ENCODE results near the gene CHST13.

Gene CHST13

DNA sequence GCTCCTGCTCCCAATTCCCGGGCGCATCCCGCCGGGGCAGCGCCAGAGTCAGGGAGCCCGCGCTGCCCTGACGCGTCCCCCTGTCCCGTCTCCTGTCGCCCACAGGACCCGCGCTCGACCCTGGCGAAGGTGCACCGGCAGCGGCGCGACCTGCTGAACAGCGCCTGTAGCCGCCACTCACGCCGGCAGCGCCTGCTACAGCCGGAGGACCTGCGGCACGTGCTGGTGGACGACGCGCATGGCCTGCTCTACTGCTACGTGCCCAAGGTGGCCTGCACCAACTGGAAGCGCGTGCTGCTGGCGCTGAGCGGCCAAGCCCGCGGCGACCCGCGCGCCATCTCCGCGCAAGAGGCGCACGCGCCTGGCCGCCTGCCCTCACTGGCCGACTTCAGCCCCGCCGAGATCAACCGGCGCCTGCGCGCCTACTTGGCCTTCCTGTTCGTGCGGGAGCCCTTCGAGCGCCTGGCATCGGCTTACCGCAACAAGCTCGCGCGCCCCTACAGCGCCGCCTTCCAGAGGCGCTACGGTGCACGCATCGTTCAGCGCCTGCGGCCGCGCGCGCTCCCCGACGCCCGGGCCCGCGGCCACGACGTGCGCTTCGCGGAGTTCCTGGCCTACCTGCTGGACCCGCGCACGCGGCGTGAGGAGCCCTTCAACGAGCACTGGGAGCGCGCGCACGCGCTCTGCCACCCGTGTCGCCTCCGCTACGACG is 17.8 kb downstream of the CHST13 start:
- peaks cover 18% of the 10 kb centered on the region for H3K4me1 Mint-ChIP-seq
- H3K27ac Mint-ChIP-seq = no peak overlapping the region
- no peak overlapping the region for H3K4me3 Mint-ChIP-seq
- peaks cover 27% of the 10 kb centered on the region for H3K27me3 Mint-ChIP-seq (ENCODE audit: low read depth)
- H3K9me3 Mint-ChIP-seq = no peaks in the 10 kb centered on the region
- no peaks in the 10 kb centered on the region for H3K36me3 Mint-ChIP-seq (ENCODE audit: low read depth)
- TF ChIP-seq CTCF (IDR thresholded peaks at IDR 0.05; ENCODE audit: unreplicated experiment in 3 of 3) = no peak

DNA sequence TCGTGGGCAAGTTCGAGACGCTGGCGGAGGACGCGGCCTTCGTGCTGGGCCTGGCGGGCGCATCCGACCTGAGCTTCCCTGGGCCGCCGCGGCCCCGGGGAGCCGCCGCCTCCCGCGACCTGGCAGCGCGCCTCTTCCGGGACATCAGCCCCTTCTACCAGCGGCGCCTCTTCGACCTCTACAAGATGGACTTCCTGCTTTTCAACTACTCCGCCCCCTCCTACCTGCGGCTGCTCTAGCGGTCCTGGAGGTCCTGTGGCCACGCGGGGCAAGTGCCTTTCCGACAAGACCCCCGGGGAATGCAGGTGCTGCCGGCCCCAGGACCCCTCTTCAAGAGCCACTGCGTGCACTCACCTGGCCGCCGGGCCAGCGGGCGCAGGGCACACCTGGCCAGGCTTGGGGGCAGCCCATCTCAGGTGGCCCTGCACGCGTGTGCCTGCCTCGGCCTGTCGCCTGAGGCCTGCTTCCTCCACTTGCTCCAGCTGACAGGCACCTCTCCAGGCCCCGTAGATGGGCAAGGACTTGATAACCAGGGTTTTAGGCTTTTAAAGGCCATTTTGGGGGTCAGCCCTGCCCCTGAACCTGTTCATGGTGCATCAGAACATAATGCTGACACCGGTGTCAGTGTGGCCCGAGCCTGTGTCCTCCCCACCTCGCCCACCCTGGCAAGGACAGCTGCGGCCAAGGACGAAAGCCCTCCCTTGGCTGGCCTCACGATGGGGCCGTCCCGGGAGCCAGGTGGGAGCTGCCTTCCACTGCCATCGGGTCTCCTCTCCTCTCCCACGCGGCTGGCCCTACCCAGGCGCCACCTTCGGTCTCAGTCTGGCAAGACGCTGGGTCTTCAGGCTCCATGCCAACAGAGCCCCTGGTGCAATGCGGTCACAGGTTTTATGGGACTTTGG is 18.6 kb downstream of the CHST13 start:
- Mint-ChIP-seq H3K27me3 (ENCODE audit: low read depth) (peaks cover 22% of the 10 kb centered on the region), H3K4me3 (no peak overlapping the region), H3K36me3 (ENCODE audit: low read depth) (no peaks in the 10 kb centered on the region), H3K9me3 (no peaks in the 10 kb centered on the region), H3K4me1 (peaks cover 18% of the 10 kb centered on the region), H3K27ac (no peak overlapping the region)
- TF ChIP-seq CTCF (IDR thresholded peaks at IDR 0.05; ENCODE audit: unreplicated experiment in 3 of 3) = no peak

DNA sequence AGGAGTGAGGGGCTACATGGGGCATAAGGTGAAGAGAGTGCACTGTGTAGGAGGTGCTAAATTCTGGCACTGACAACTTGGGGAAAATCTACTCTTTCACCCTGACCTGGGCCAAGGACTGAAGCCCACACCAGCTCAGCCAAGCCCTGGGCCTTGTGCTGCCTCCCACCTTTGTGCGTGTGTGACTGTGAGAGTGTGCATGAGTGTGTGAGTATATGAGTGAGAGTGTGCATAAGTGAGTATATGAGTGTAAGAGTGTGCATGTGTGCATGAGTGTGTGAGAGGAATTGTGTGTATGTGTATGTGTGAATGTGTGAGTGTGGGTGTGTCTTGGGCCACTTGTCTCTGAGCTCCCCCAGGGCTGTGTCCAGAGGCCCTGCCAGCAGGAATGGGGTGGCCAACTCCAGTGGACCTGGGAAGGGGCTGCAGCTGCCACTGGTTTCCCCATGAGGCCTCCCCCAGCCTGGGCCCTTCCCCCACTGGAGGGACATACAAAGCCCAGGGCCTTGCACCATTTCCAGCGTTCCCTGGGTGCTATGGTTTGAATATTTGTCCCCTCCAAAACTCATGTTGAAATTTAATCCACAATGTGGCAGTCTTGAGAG is 19.6 kb downstream of the CHST13 start:
- Mint-ChIP-seq H3K27me3 (ENCODE audit: low read depth) (peaks cover 14% of the 10 kb centered on the region), H3K4me1 (peaks cover 18% of the 10 kb centered on the region), H3K27ac (no peak overlapping the region), H3K36me3 (ENCODE audit: low read depth) (no peaks in the 10 kb centered on the region), H3K9me3 (no peaks in the 10 kb centered on the region), H3K4me3 (no peak overlapping the region)
- no peak for TF ChIP-seq CTCF (IDR thresholded peaks at IDR 0.05; ENCODE audit: unreplicated experiment in 3 of 3)

DNA sequence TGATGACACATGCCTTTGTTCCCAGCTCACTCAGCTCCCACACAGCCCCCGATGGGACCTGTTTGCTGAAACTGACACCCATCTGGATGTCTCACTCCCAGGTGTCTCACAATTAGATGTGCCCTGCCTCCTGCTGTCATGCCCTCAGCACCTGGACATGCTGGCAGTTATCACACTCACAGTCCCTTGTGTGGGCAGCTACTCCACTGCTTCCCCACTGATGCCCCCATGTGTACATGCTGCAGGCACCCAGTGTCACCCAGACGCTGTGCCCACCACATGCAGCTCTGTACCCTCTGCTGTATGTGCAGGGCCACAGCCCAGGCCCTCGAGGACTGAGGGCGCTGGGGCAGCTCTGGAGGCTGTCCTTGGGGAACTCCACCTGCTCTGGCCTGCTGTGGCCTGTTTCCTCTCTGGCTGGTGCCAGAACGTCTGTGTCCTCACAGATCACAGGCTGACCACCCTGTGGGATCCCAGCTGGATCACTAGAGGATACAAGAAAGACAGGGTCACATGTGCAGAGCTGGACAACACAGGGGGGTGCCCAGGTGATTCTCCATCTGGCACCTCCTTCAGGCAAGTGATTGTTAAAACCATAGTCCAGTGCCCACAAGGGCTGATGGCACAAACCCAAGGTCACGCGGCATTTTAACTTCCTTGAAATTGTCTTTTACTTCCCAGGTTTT is 20.8 kb downstream of the CHST13 start:
- no peak overlapping the region for H3K4me3 Mint-ChIP-seq

DNA sequence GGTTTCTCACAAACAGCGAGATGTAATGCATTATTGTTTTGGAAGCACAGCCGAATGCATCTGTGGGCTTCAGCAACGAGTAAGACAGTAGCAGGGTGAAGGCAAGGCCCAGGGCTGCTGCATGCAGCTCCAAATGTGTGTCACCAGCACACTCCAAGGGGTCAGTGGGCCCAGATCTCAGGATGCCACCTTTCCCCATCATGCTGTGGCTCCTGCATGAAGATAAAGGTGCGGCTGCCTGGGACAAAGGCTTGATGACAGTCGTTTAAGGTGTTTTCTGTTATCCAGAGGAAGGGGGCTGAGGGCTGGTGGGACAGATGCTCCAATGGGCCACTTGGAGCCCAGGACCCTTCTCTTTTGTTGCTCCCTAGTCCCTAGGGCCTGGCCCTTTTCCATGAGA is 21.6 kb downstream of the CHST13 start:
- Mint-ChIP-seq H3K4me3 (no peak overlapping the region), H3K36me3 (ENCODE audit: low read depth) (no peaks in the 10 kb centered on the region), H3K9me3 (no peaks in the 10 kb centered on the region), H3K4me1 (peaks cover 14% of the 10 kb centered on the region), H3K27ac (no peak overlapping the region), H3K27me3 (ENCODE audit: low read depth) (peaks cover 15% of the 10 kb centered on the region)
- no peak for TF ChIP-seq CTCF (IDR thresholded peaks at IDR 0.05; ENCODE audit: unreplicated experiment in 3 of 3)

More for the DNA sequence above, 20.8 kb downstream of the CHST13 start:
- Mint-ChIP-seq H3K4me1 (peaks cover 18% of the 10 kb centered on the region), H3K9me3 (no peaks in the 10 kb centered on the region), H3K27me3 (ENCODE audit: low read depth) (peaks cover 16% of the 10 kb centered on the region), H3K36me3 (ENCODE audit: low read depth) (no peaks in the 10 kb centered on the region), H3K27ac (no peak overlapping the region)
- TF ChIP-seq CTCF (IDR thresholded peaks at IDR 0.05; ENCODE audit: unreplicated experiment in 3 of 3) = no peak
